HL-60 (cell line): ENCODE data around the gene GPHN.

Experiments used
- SPI1 ChIP-seq: IDR thresholded peaks from 2 replicates; pipeline ENCODE4 v1.6.1; 2012; ENCODE audit warnings: low read depth, mild to moderate bottlenecking, borderline replicate concordance
- TF ChIP-seq, protein P1 (sequence below): IDR thresholded peaks from one replicate; pipeline ENCODE4 v1.5.1; 2011; ENCODE audit warnings: low read length, control low read depth, inconsistent platforms; ENCODE audit not compliant: insufficient read depth

DNA sequence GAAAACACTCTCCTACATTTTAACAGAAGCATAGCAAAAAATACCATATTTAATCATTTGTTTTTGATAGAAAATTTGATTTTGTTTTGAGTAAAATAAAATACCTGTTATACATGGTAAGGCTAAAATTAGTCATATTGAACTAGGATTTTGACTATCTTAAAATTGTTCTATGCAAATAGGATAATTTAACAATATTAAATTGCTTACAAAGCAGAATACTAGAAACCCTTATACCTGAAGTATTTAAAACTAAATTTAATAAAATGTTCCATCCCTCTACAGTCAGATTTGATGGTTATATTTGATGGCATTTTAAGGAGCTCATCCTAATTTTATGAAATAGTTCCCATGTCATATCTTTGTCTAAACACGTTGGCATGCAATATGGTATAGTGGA lies 323.2 kb downstream of the GPHN start:
- TF ChIP-seq SPI1: no peak
- TF ChIP-seq, protein P1, sequence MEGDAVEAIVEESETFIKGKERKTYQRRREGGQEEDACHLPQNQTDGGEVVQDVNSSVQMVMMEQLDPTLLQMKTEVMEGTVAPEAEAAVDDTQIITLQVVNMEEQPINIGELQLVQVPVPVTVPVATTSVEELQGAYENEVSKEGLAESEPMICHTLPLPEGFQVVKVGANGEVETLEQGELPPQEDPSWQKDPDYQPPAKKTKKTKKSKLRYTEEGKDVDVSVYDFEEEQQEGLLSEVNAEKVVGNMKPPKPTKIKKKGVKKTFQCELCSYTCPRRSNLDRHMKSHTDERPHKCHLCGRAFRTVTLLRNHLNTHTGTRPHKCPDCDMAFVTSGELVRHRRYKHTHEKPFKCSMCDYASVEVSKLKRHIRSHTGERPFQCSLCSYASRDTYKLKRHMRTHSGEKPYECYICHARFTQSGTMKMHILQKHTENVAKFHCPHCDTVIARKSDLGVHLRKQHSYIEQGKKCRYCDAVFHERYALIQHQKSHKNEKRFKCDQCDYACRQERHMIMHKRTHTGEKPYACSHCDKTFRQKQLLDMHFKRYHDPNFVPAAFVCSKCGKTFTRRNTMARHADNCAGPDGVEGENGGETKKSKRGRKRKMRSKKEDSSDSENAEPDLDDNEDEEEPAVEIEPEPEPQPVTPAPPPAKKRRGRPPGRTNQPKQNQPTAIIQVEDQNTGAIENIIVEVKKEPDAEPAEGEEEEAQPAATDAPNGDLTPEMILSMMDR: no peak
